Adrenal gland (tissue), 19 donors: ENCODE results near the gene HCFC2. TPM values are rescaled to one million over a fixed set of nuclear protein-coding genes. Genes with fewer than 3 reads are reported as not detected.
A peak's percentile ranks its signal among the peaks of the same experiment; 100 is the strongest.
"Not testable (repeated sequence)": the region's sequence is repeated elsewhere in the genome, so short reads cannot be mapped to it uniquely, and the experiment has no call there.

Experiments used
- DNase-seq, 7 donors: peaks; one replicate each; pipeline ENCODE4 v3.0.0-alpha.2; 2019 to 2020
- H3K27ac ChIP-seq, 5 donors: fragments of 200-600 bp; sonication (generic) in 4 of 5; 1 replicate in 3 of 5; 2 replicates in 2 of 5; pipeline versions ENCODE4 v1.5.1 to v1.8.0; 2016 to 2020; ENCODE audit warnings: mild to moderate bottlenecking in 1 of 5
- H3K27me3 ChIP-seq: fragments of 200-600 bp; 2 replicates; pipeline ENCODE4 v1.8.0; 2021
- H3K36me3 ChIP-seq, 2 donors: fragments of 200-600 bp; replicated peaks in 1 of 2; 1 replicate in 1 of 2; 2 replicates in 1 of 2; pipeline versions ENCODE4 v1.5.1 to v1.8.0; 2018 to 2022
- H3K4me1 ChIP-seq, 2 donors: fragments of 200-600 bp; replicated peaks in 1 of 2; 1 replicate in 1 of 2; 2 replicates in 1 of 2; pipeline versions ENCODE4 v1.5.1 to v1.8.0; 2018 to 2021
- H3K4me3 ChIP-seq, 4 donors: fragments of 200-600 bp; sonication (generic) in 3 of 4; one replicate each; pipeline ENCODE4 v1.5.1; 2016 to 2018
- H3K9me3 ChIP-seq, 3 donors: fragments of 200-600 bp; sonication (generic) in 1 of 3; replicated peaks in 1 of 3; 1 replicate in 2 of 3; 2 replicates in 1 of 3; pipeline versions ENCODE4 v1.5.1 to v1.8.0; 2016 to 2021
- POLR2A ChIP-seq, 2 donors: fragments of 450-650 bp; IDR thresholded peaks; one replicate each; pipeline ENCODE4 v1.6.1; 2017; ENCODE audit warnings: antibody characterized with exemption in 2 of 2, mild to moderate bottlenecking in 2 of 2, moderate library complexity in 1 of 2
- WGBS, 4 donors: extraction: QIAGEN DNeasy Blood & Tissue Kit in 2 of 4; methylation state at CpG; one replicate each; pipeline versions ENCODE4 v1.1.5 to v1.1.7; 2013 to 2017; 5-methylcytosine and 5-hydroxymethylcytosine counted together
- intact Hi-C, 2 donors: fragments of 100-400 bp; cut with DNase I; formaldehyde crosslinking; loops; one replicate each; pipeline versions ENCODE4 v1.14.1 to v1.15.0; 2022 to 2023
- long read RNA-seq, 10 donors: library from polyadenylated mRNA in 3 of 10; unstranded in 2 of 10; stranded (forward) in 1 of 10; transcript quantifications; one replicate each; pipeline ENCODE4 v2.0.0 and lab custom pipeline, GENCODE V29; 2021 to 2026
- polyA plus RNA-seq, 3 donors: library from polyadenylated mRNA; stranded (reverse); fragments of 200-250 nt in 2 of 3; fragments of 350-450 nt in 1 of 3; fragmentation: Illumina TruSeq in 1 of 3; extraction: RNeasy Lipid Tissue Mini Kit (QIAGEN cat#74804) in 1 of 3; gene quantifications; one replicate each; pipeline ENCODE4 v1.2.3, GENCODE V29; 2013 to 2014
- total RNA-seq, 9 donors: library from RNA; depleted of rRNA in 4 of 9; stranded (reverse); fragments of >200 nt in 4 of 9; fragments of 120-200 nt in 1 of 9; fragmentation: NEBNext Ultra II Directional in 1 of 9; extraction: Animal tissue kit (Norgen Biotek cat#: 25700) in 1 of 9; gene quantifications; one replicate each; pipeline versions ENCODE4 v1.1.0 to v1.2.4, GENCODE V29; 2013 to 2023
- TF ChIP-seq, protein P1 (sequence below), 6 experiments: fragments of 450-650 bp in 4 of 6; fragments of 200-600 bp in 2 of 6; sonication (generic) in 1 of 6; IDR thresholded peaks; 1 replicate in 5 of 6; 2 replicates in 1 of 6; pipeline versions ENCODE4 v1.5.1 to v1.8.0; 2016 to 2021; ENCODE audit warnings: antibody characterized with exemption in 6 of 6, mild to moderate bottlenecking in 2 of 6, moderate library complexity in 1 of 6
- donor health status: healthy with polysubstance abuse.
- donor health status: Bipolar disorder and iron deficiency.
- donor health status: DM: yes; HTN: yes; CAD: no.
- donor health status: DM: no; HTN: no; CAD: no.
- donor health status: DM: no; HTN: no; CAD: no.
- donor health status: DM: yes; HTN: yes; CAD: no.

Gene HCFC2
- total RNA-seq (10 to 100 TPM; 12.6 to 35.4 (median 23.2) TPM), polyA plus RNA-seq (10 to 100 TPM in 1 of 3 donors, 1 to 10 TPM in 2; 8.5 to 21.0 (median 9.7) TPM)
- long read RNA-seq, donor 1, full-length matches to known transcripts: 1 of 1 reads
- long read RNA-seq, donor 1, partial matches to known transcripts: 0 of 1 reads
- long read RNA-seq, donor 1, other reads (novel, unspliced or antisense): 0 of 1 reads
- long read RNA-seq, donor 2, full-length matches to known transcripts: 1 of 1 reads
- long read RNA-seq, donor 2, partial matches to known transcripts: 0 of 1 reads
- long read RNA-seq, donor 2, other reads (novel, unspliced or antisense): 0 of 1 reads
- long read RNA-seq, donor 3, full-length matches to known transcripts: 2 of 2 reads
- long read RNA-seq, donor 3, partial matches to known transcripts: 0 of 2 reads
- long read RNA-seq, donor 3, other reads (novel, unspliced or antisense): 0 of 2 reads
- long read RNA-seq, donor 4, full-length matches to known transcripts: 3 of 7 reads
- long read RNA-seq, donor 4, partial matches to known transcripts: 1 of 7 reads
- long read RNA-seq, donor 4, other reads (novel, unspliced or antisense): 3 of 7 reads
- long read RNA-seq, donor 5, full-length matches to known transcripts: 27 of 31 reads
- long read RNA-seq, donor 5, partial matches to known transcripts: 1 of 31 reads
- long read RNA-seq, donor 5, other reads (novel, unspliced or antisense): 3 of 31 reads
- long read RNA-seq, donor 6, partial matches to known transcripts: 0 of 1 reads
- long read RNA-seq, donor 6, other reads (novel, unspliced or antisense): 1 of 1 reads
- long read RNA-seq, donor 7, full-length matches to known transcripts: 2 of 2 reads
- long read RNA-seq, donor 7, partial matches to known transcripts: 0 of 2 reads
- long read RNA-seq, donor 7, other reads (novel, unspliced or antisense): 0 of 2 reads
- long read RNA-seq, donor 8, full-length matches to known transcripts: 4 of 4 reads
- long read RNA-seq, donor 8, partial matches to known transcripts: 0 of 4 reads
- long read RNA-seq, donor 8, other reads (novel, unspliced or antisense): 0 of 4 reads
- long read RNA-seq, donor 9, full-length matches to known transcripts: 3 of 3 reads
- long read RNA-seq, donor 9, partial matches to known transcripts: 0 of 3 reads
- long read RNA-seq, donor 9, other reads (novel, unspliced or antisense): 0 of 3 reads
- long read RNA-seq, donor 10: 0 reads

- WGBS, 4 donors: 0 to 1% (median 0%) methylated on average over 22 to 74 of the region's 74 CpGs; no CpG with 5 or more reads in 1 of the 4 donors
- intact Hi-C loops: no loop called here
Measured at GRCh38 chr12:104064031-104064841, at the start of gene HCFC2. Gene HCFC2 (plus strand): TSS chr12:104064531. CDS start chr12:104064561, 30 bp downstream.

GRCh38 chr12:104021862-104022261 is 42.5 kb upstream of the HCFC2 start:
- H3K9me3 ChIP-seq, H3K27me3 ChIP-seq, H3K4me3 ChIP-seq, H3K36me3 ChIP-seq, H3K27ac ChIP-seq, H3K4me1 ChIP-seq, DNase-seq, intact Hi-C loops: not testable (repeated sequence)
- WGBS, 4 donors: 81 to 97% (median 84%) methylated on average over 1 of the region's 1 CpG

More at GRCh38 chr12:104064031-104064841, at the start of gene HCFC2:
- peak within 1 kb of the TSS; percentile 46 to 84 (median 74) for H3K27ac ChIP-seq
- TF ChIP-seq, protein P1, sequence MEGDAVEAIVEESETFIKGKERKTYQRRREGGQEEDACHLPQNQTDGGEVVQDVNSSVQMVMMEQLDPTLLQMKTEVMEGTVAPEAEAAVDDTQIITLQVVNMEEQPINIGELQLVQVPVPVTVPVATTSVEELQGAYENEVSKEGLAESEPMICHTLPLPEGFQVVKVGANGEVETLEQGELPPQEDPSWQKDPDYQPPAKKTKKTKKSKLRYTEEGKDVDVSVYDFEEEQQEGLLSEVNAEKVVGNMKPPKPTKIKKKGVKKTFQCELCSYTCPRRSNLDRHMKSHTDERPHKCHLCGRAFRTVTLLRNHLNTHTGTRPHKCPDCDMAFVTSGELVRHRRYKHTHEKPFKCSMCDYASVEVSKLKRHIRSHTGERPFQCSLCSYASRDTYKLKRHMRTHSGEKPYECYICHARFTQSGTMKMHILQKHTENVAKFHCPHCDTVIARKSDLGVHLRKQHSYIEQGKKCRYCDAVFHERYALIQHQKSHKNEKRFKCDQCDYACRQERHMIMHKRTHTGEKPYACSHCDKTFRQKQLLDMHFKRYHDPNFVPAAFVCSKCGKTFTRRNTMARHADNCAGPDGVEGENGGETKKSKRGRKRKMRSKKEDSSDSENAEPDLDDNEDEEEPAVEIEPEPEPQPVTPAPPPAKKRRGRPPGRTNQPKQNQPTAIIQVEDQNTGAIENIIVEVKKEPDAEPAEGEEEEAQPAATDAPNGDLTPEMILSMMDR (IDR thresholded peaks at IDR 0.05): no peak
- peak; percentile 34 to 43 for TF ChIP-seq POLR2A (IDR thresholded peaks at IDR 0.05)
- peak within 1 kb of the TSS; percentile 70 to 96 (median 82) for H3K4me3 ChIP-seq
- H3K27me3 ChIP-seq: no peaks in the 10 kb centered on the region
- DNase-seq: peak; percentile 90 to 95 (median 92)
- H3K36me3 ChIP-seq: peaks cover 0 to 14% of the 10 kb centered on the region in 2 donors
- H3K9me3 ChIP-seq: no peaks in the 10 kb centered on the region
- H3K4me1 ChIP-seq: peaks cover 8 to 22% of the 10 kb centered on the region in 2 donors

GRCh38 chr12:104022786-104023185 is 41.5 kb upstream of the HCFC2 start:
- WGBS, 4 donors: 51 to 64% (median 58%) methylated on average over 3 of the region's 3 CpGs
- no peak for TF ChIP-seq POLR2A (IDR thresholded peaks at IDR 0.05)
- TF ChIP-seq, protein P1 (IDR thresholded peaks at IDR 0.05): no peak
- Histone ChIP-seq H3K4me1 (no peaks in the 10 kb centered on the region), H3K9me3 (no peaks in the 10 kb centered on the region), H3K4me3 (no peak overlapping the region), H3K27me3 (no peaks in the 10 kb centered on the region), H3K27ac (no peak overlapping the region), H3K36me3 (no peaks in the 10 kb centered on the region)
- intact Hi-C loops: no loop called here
- no peak for DNase-seq

DNA sequence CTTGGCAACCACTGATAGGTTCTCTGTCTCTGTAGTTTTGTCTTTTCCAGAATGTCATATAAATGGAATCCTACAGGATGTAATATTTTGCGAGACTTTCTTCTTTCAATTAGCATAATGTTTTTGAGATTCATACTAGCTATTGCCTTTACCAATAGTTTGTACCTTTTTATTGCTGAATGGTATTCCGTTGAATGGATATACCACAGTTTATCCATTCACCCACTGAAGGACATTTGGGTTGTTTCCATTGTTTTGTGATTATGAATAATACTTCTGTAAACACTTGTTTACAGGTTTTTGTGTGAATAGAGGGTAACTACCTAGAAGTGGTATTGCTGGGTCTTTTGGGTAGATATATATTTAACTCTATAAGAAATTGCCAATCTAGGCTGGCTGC is 40.6 kb upstream of the HCFC2 start:
- no peaks in the 10 kb centered on the region for H3K36me3 ChIP-seq
- no peaks in the 10 kb centered on the region for H3K9me3 ChIP-seq
- WGBS, 4 donors: 68 to 91% (median 72%) methylated on average over 2 of the region's 2 CpGs
- no peak for DNase-seq
- intact Hi-C loops: no loop called here
- no peaks in the 10 kb centered on the region for H3K27me3 ChIP-seq
- TF ChIP-seq, protein P1 (IDR thresholded peaks at IDR 0.05): no peak
- TF ChIP-seq POLR2A (IDR thresholded peaks at IDR 0.05): no peak
- H3K27ac ChIP-seq: no peak overlapping the region
- no peaks in the 10 kb centered on the region for H3K4me1 ChIP-seq
- no peak overlapping the region for H3K4me3 ChIP-seq
